Amygdala (tissue), 56 donors: ENCODE measurements around the gene PCDHB2.
"Not testable (repeated sequence)": the region's sequence is repeated elsewhere in the genome, so short reads cannot be mapped to it uniquely, and the experiment has no call there.

ENCODE experiments used
- DNase-seq, 56 donors: peaks; one replicate each; lab custom pipeline; 2025; lab: John Stamatoyannopoulos, UW

The PCDHB2 gene

DNA sequence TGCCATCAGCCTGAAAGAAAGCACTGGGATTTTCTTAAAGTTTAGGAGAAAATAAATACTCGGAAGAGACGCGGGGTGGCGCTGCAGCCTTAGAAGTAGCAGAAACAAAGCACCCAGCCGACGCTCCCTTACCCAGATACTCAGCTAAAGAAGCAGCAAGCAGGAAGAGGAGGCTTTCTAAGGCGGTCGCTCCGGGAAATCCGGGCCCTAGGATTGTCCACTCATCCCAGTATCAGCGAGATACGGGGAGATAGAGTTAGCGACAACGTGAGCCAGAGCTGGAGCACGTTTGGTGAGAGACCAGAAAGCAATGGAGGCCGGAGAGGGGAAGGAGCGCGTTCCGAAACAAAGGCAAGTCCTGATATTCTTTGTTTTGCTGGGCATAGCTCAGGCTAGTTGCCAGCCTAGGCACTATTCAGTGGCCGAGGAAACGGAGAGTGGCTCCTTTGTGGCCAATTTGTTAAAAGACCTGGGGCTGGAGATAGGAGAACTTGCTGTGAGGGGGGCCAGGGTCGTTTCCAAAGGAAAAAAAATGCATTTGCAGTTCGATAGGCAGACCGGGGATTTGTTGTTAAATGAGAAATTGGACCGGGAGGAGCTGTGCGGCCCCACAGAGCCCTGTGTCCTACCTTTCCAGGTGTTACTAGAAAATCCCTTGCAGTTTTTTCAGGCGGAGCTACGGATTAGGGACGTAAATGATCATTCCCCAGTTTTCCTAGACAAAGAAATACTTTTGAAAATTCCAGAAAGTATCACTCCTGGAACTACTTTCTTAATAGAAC is at the start of gene PCDHB2:
TSS of gene PCDHB2 (plus strand) at position 135 of the 782 bp plus-strand sequence. CDS start at position 311, 176 bp downstream.
- peak in 16 of 56 donors; percentile 3 to 58 (median 16) for DNase-seq

DNA sequence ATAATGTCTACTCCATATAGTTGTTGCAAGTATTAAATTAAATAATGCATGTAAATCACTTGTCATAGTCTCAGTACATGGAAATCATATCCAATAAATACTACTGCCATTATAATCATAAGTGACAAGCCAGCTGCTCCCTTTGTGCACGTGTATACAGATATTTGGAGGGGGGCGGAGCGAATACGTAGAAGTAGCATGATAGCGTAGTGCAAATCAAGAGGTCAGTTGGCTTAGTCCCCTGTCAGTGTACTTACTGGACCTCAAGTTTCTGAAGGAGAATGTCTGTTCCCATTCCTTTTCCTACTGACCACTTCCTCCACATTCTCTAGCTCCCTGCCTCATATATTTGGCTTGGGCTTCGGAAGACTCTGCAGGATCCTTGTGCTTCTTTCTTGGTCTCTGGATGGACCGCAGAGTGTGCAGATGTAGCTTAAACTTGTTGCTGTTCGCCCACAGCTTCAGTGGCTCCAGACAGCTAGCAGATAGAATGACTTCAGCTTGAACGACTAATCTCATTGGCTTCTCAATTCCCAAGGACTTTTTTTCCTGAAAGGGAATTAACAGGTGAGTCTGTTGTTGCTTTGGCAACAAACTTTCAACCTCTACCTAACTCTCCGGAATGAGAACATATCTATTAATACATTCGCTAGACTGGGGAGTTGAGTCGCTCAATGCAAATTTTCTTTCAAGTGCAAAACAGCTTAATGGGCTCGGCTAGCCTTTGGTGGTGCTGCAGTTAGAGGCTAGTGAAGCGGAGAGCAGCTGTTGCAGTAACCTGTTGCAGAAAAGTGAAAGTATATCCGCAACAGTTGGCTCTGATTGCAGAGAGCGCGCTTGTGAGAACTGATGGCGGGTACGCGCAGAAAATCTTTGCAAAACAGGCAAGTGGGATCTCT is 43.5 kb upstream of the PCDHB2 start, which contains the start of gene PCDHB1:
TSS of gene PCDHB1 (plus strand) at position 753 of the 899 bp plus-strand sequence. CDS start at position 850, 97 bp downstream.
- no peak for DNase-seq

DNA sequence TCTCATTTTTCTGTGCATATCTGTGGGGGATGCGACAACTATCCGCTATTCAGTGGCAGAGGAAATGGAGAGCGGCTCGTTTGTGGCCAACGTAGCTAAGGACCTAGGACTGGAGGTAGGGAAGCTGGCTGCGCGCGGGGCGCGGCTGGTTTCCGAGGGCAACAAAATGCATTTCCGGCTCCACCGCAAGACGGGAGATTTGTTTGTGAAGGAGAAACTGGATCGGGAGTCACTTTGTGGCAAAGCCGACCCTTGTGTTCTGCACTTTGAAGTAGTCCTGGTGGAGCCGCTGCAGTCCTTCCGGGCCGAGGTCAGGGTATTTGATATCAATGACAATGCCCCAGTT is 42.9 kb upstream of the PCDHB2 start:
- DNase-seq: no peak

DNA sequence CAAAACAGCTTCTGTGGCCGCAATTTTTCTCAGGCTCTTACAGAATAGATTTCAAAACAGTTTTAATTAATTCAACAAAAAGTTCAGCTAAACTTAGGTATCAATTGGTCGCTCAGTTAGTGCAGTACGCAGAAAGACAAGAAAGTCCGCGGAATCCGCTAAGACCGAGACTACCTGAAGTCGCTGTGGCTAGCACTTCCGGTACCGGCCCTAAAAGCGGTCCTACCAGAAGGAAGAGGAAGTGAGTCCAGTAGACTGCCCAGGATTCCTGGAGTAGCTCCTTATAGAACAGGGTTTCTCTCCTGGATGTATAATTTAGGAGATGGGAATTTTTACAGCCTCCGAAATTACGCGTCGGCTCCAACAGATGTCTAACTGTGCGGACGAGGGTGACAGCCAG is 16.6 kb upstream of the PCDHB2 start:
- no peak for DNase-seq

DNA sequence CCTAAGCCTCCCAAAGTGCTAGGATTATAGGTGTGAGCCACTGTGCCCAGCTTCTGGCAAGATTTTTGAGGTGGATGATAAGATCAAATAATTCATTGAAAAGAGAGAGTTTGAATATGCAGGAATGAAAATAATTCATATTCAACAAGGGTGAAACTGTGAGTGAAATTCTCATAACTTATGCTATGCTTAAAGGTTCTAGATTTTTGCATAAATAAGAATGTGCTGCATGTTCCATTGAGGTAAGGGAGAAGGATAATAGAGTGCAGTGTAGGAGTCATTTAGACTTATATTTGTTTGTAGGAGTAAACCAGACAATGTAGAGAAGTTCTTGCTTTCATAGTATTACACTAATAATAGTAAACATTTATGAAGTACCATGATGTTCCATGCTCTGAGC is 12.2 kb upstream of the PCDHB2 start:
- no peak for DNase-seq

DNA sequence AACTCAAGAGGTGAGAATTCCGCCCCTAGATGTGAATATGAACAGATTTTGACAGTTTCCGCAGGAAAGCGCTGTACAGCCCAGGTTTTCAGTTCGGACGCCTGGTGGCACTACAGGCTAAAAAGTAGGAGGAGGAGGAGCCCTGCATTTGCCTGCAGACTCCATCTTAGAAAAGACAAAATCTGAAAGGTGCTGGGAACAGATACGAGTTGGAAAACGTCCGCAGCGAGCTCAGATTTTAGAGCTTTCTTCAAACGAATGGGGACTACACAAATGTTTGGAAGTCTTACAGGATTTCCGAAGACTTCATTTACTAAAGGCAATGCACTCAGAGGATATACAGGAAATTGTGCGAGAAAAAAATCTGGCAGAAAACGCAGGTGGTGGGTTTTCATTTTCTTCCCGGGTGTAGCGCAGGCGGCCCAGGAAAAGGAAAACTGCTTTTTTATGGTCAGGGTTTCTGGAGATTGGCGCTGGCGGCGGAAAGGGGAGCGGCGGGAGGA is 9.9 kb upstream of the PCDHB2 start:
- peak in 27 of 56 donors; percentile 9 to 60 (median 32) for DNase-seq

DNA sequence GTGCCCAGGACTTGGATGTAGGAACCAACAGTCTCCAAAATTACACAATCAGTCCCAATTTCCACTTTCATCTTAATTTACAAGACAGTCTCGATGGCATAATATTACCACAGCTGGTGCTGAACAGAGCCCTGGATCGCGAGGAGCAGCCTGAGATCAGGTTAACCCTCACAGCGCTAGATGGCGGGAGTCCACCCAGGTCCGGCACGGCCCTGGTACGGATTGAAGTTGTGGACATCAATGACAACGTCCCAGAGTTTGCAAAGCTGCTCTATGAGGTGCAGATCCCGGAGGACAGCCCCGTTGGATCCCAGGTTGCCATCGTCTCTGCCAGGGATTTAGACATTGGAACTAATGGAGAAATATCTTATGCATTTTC is 837 bp downstream of the PCDHB2 start:
- no peak for DNase-seq

DNA sequence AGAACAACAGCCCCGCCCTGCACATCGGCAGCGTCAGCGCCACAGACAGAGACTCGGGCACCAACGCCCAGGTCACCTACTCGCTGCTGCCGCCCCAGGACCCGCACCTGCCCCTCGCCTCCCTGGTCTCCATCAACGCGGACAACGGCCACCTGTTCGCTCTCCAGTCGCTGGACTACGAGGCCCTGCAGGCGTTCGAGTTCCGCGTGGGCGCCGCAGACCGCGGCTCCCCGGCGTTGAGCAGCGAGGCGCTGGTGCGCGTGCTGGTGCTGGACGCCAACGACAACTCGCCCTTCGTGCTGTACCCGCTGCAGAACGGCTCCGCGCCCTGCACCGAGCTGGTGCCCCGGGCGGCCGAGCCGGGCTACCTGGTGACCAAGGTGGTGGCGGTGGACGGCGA is 1.8 kb downstream of the PCDHB2 start:
- DNase-seq: not testable (repeated sequence)

DNA sequence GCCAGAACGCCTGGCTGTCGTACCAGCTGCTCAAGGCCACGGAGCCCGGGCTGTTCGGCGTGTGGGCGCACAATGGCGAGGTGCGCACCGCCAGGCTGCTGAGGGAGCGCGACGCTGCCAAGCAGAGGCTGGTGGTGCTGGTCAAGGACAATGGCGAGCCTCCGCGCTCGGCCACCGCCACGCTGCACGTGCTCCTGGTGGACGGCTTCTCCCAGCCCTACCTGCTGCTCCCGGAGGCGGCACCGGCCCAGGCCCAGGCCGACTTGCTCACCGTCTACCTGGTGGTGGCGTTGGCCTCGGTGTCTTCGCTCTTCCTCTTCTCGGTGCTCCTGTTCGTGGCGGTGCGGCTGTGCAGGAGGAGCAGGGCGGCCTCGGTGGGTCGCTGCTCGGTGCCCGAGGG is 2.2 kb downstream of the PCDHB2 start:
- not testable (repeated sequence) for DNase-seq

DNA sequence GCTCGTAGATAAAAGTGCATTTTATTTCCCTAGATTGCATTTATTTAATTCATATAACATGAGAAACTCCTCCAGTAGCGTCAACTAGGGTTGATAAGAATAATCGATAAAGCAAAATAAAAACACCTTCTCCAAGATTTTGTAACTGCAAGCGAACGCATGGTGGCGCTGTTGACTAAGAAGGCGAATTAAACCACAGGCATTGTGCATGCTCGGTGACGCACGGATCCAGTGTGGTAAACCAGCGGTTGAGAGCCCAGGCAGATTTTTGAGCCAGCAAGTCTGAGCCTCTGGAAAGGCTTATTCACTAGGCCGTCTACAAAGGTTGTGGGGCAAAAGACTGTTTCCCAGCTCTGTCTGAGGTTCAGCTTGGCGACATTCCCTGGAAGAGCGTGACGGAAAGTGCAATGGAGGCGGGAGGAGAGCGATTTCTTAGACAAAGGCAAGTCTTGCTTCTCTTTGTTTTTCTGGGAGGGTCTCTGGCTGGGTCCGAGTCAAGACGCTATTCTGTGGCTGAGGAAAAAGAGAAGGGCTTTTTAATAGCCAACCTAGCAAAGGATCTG is 5.9 kb downstream of the PCDHB2 start, which contains the start of gene PCDHB3:
TSS of gene PCDHB3 (plus strand) at position 231 of the 563 bp plus-strand sequence. CDS start at position 408, 177 bp downstream.
- peak in 13 of 56 donors; percentile 1 to 47 (median 10) for DNase-seq

DNA sequence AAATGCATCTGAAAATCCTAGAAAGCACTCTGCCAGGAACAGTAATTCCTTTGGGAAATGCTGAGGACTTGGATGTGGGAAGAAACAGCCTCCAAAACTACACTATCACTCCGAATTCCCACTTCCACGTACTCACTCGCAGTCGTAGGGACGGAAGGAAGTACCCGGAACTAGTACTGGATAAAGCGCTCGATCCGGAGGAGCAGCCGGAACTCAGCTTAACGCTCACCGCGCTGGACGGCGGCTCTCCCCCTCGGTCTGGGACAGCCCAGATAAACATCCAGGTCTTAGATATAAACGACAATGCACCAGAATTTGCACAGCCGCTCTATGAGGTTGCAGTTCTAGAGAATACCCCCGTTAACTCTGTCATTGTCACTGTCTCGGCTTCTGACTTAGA is 6.6 kb downstream of the PCDHB2 start:
- no peak for DNase-seq

DNA sequence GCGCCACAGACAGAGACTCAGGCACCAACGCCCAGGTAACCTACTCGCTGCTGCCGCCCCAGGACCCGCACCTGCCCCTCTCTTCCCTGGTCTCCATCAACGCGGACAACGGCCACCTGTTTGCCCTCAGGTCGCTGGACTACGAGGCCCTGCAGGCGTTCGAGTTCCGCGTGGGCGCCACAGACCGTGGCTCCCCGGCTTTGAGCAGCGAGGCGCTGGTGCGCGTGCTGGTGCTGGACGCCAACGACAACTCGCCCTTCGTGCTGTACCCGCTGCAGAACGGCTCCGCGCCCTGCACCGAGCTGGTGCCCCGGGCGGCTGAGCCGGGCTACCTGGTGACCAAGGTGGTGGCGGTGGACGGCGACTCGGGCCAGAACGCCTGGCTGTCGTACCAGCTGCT is 7.7 kb downstream of the PCDHB2 start:
- DNase-seq: not testable (repeated sequence)

DNA sequence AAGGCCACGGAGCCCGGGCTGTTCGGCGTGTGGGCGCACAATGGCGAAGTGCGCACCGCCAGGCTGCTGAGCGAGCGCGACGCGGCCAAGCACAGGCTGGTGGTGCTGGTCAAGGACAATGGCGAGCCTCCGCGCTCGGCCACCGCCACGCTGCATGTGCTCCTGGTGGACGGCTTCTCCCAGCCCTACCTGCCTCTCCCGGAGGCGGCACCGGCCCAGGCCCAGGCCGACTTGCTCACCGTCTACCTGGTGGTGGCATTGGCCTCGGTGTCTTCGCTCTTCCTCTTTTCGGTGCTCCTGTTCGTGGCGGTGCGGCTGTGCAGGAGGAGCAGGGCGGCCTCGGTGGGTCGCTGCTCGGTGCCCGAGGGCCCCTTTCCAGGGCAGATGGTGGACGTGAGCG is 8.1 kb downstream of the PCDHB2 start:
- not testable (repeated sequence) for DNase-seq

DNA sequence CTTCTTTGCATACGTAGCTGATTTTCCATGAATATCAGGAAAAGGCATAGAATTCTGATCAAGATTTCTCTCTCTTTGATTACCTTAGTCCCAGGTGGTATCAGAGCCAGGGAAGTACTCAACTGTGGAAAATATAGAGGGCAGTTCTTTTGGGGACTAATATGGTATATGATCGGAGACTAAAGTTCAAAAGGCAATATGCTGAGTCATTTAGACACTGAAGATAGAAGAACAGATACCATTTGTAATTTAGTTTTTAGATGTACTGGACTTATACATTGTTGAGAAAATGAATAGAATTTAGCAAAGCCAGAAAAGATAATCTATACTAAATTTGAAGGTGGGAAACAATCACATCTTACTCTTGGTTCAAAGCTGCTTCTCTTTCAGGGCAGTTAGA is 10.9 kb downstream of the PCDHB2 start:
- no peak for DNase-seq

DNA sequence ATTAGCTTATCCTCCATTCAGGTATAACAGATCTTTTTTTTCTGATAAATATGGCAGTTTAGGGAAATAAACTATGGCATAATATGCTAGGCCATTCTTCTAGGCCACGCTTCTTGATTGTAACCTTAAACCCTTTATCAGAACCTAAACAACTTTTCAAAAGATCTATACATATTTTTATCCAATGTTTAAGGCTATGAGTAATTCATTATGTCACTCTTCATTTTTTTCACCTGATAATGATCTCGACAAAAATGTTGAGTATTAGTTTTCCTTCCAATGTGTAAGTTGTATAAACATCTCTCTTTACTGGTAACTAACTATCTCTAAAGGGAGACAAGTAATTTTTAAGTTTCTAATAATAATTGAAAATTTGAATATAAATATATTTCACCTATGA is 24.8 kb downstream of the PCDHB2 start:
- no peak for DNase-seq

DNA sequence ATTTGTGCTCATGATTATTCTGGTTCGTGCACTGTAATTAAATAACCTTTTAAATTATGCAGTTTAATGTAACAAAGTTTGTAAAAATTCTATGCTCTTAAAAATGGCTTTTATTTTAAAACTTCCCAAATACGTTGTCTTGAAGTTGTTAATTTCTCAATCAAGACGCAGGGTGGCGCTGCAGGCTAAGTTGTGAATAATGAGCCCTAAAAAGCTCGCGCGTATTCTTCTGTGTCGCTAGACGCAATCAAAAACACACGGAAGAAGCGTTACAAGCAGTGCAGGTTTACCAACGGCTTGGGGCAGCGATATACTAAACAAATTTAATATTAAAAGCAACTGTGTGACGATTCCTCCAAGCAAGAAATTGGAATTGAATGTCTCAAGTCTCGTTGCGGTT is 27.1 kb downstream of the PCDHB2 start, which contains the start of gene PCDHB4:
TSS of gene PCDHB4 (plus strand) at position 256 of the 400 bp plus-strand sequence. CDS start 181 bp downstream, outside the sequence.
- DNase-seq: peak in 10 of 56 donors; percentile 2 to 41 (median 16)

DNA sequence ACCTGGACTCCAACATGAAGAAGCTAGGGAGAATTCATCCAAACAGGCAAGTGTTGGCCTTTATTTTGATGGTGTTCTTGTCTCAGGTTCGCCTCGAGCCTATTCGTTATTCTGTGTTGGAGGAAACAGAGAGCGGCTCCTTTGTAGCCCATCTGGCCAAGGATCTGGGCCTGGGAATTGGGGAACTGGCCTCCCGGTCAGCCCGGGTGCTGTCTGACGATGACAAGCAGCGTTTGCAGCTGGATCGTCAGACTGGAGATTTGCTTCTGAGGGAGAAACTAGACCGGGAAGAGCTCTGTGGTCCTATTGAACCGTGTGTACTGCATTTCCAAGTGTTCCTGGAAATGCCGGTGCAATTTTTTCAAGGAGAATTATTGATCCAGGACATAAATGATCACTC is 27.6 kb downstream of the PCDHB2 start:
- DNase-seq: peak in 1 of 56 donors; percentile 5

DNA sequence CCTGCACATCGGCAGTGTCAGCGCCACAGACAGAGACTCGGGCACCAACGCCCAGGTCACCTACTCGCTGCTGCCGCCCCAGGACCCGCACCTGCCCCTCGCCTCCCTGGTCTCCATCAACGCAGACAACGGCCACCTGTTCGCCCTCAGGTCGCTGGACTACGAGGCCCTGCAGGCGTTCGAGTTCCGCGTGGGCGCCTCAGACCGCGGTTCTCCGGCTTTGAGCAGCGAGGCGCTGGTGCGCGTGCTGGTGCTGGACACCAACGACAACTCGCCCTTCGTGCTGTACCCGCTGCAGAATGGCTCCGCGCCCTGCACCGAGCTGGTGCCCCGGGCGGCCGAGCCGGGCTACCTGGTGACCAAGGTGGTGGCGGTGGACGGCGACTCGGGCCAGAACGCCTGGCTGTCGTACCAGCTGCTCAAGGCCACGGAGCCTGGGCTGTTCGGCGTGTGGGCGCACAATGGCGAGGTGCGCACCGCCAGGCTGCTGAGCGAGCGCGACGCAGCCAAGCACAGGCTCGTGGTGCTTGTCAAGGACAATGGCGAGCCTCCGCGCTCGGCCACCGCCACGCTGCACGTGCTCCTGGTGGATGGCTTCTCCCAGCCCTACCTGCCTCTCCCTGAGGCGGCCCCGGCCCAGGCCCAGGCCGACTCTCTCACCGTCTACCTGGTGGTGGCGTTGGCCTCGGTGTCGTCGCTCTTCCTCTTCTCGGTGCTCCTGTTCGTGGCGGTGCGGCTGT is 29.2 kb downstream of the PCDHB2 start:
- DNase-seq: not testable (repeated sequence)

DNA sequence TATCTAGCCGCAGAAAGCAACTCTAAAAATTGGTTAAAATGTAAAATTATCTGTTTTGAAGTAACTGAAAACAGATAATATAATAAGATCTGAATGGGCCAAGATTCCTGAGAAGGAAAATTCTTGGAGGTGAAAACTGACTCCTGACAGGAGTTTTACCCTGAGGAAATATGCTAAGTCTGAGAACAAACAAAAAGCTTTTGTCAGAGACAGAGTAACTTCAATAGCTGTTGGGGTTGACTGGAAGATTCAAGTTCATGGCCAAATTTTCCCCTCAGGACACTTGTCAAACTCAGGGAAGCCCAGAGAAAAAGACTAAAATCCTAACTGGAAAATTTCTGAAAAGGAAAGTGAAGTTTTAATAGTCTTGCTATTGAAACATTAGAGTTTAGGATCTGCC is 32.9 kb downstream of the PCDHB2 start:
- no peak for DNase-seq
